GM19397 (cell line): ENCODE results near the gene PRLR.

Experiments
- ATAC-seq: cut with Tn5 transposase; IDR thresholded peaks from one replicate; pipeline ENCODE4 v1.9.1; 2021; ENCODE audit warnings: mild to moderate bottlenecking, moderate library complexity; ENCODE audit not compliant: unreplicated experiment

The PRLR gene

DNA sequence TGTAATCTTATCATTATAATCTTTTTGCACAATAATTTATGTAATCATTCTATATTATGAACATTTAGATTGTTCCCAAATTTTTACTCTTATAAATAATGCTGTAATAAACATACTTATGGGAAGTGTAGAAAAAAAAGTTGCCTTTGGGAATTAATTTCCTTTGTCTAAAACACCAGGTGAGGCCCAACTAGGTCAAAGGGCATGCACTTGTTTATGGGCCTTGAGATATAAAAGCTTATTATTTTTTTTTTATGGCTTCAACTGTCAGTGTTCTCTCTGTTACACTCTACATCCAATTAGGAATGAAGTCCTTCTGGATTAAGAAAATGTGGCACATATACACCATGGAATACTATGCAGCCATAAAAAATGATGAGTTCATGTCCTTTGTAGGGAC lies 6.5 kb upstream of the PRLR start:
- no peak for ATAC-seq

GRCh38 chr5:35233601-35234000 lies 3.3 kb upstream of the PRLR start:
- ATAC-seq, result no peak

DNA sequence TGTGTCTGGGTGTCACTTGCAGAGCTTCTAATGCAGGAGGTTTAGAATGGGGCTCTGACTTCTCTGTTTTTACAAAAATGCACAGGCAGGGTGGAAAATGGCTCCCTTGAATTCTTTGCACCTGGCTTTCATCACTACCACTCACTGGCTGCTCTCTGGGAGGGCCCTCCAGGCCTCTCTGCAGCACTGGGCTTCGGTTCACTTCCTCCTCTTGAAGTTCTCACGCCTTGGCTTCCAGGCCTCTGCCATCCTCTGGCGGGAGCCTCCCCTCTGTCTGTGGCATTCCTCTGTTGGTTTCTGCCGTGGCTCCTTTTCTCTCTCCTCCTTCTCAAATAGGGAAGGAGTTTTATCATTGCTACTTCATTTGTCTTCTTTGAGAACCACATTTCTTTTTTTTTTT lies 2.8 kb upstream of the PRLR start:
- ATAC-seq, result no peak

- ATAC-seq, result no peak
These were observed 1.8 kb upstream of the PRLR start for GRCh38 chr5:35232124-35232523.

GRCh38 chr5:35229076-35230037 lies 930 bp downstream of the PRLR start:
- peak; percentile 65 for ATAC-seq

GRCh38 chr5:35228310-35228709 lies 2.0 kb downstream of the PRLR start:
- ATAC-seq, result no peak

GRCh38 chr5:35227720-35228119 lies 2.6 kb downstream of the PRLR start:
- no peak for ATAC-seq

DNA sequence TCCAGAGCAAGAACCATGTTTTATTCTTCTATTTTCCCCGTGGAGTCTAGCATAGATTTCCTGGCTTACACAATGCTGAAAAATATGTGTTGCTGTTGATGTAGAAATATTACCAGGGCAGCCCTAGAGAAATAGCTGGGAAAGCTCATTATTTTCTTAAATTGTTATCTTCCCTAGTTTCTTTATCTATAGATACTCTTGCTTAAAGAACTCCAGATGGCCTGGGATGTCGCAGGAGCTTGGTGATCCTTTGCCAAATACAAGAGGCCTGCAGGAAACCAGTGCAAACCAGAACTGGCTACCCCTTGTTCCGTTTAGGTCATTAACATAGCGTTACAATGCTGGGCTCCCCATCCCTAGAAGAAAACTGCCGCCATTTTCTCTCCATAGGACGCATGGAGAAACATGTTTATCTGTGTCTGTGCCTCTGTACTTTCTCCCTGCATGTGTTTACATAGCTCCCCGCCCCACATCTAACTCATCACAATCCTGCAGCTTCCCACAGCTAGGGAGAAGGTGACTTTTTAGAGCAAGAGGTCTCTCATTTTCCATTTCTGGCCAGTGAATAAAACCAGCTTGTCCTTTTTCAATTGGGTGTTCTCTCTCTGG lies 6.4 kb downstream of the PRLR start:
- no peak for ATAC-seq

- ATAC-seq, result no peak
These were observed 9.3 kb downstream of the PRLR start for GRCh38 chr5:35220967-35221366.

DNA sequence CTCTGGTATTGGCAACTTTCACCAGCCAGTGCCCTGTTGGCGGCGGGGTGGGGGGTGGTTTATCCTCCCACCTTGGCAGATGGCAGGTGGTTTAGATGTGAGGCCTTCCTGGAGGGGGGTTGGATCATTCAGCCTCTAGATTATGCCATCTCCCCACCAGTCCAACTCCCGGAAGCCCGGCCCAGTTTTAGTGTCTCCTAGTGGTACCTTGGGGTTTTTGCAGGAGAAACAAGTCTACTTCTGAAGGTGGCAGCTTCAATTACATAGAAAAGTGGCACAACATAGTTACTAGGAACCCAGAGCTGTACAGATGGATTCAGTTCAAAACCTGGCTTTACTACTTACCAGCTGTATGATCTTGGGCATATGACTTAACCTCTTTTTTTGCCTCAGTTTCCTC lies 11.3 kb downstream of the PRLR start:
- ATAC-seq, result no peak

GRCh38 chr5:35214051-35214450 lies 16.2 kb downstream of the PRLR start:
- no peak for ATAC-seq

GRCh38 chr5:35213608-35214007 lies 16.7 kb downstream of the PRLR start:
- ATAC-seq, result no peak

DNA sequence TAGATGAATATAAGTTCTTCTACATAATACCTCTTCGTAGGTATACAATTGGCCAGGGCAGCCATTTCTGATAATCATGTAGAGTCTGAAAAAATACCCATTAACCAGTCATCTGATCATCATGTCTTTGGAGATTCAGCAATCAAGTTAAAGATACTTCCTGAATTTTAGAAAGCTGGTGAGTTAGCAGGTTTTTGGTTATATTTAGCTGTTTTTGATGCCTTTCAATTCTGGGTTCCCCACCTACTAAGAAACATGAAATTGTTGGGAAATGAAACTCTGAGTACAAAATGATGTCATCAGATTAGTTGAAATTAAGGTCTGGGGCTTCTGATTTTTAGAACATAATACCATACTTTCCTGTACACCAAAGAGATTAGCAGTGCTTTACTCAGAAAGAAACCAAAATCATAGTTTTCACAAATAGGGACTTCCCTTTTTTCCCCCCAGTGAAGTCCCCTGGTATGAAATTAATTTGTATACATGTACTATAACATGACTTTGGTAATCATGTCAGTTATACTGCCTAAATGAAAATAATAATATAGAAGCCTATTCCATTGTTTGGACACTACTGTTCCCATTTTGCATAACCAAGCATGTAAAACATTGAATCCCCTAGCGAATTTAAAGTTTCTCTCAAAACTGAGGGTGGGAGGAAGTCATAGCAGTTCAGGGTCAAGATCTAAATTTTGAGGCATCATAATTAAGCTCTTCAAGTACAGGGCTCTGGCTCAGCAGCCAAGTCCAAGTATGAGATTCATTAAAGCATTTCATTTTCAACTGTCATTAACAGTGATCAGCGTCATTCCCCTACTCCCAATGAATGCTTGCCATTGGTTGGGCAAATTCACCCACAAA lies 17.9 kb downstream of the PRLR start:
- peak; percentile 60 for ATAC-seq

DNA sequence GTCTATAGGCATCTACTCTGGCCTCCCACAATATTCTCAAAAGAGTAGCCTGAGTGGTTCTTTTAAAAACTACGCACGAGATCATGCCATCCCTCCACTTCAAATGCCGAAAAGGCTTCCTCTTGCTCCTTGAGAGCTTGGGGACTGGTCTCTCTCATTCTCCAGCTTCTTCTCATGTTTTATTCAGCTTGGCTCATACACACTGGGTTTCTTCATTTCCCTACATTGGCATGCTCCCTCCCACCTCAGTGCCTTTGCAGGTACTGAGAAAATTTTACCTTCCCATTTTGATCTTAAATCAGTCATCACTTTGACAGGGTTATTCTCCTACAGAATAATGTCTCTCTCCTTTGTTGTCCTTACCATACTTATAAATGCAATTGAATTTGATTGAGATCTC lies 20.4 kb downstream of the PRLR start:
- ATAC-seq, result no peak

DNA sequence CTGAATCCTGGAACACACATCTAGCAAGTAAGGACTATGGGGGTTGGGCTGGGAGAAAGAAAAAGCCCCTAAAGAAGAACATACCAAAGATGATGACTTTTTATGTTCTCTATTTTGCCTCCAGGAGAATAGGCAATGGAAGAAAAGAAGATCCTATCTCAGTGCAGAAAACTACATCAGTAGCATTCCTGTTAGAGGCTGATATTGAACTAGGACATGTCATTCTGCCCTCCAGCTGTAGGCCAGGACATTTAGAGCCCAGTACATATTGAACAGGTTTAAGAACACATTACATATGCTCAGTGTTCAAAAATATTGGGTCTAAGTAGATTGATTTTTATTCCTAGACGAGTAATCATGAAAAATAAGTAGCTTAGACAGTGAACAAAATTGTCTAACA lies 24.7 kb downstream of the PRLR start:
- ATAC-seq, result no peak

GRCh38 chr5:35205186-35205585 lies 25.1 kb downstream of the PRLR start:
- ATAC-seq, result no peak

DNA sequence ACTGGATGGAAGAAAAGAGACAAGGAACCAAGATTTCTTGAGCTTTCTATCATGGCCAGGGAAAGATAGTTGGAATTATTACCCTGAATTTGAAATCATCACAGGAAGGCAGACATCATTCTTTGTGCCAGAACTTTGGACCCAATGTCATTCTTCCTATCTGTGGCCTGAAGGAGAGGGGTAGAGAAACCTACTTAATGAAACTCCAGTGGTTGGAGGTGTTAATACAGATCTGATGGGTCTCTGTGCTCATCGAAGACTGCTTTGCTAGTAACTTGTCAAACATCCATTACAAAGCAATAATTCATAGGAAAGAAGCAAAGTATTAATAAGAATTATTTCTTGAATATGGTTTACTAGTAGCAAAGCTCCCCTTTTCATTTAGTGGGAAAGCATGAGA lies 26.9 kb downstream of the PRLR start:
- no peak for ATAC-seq

DNA sequence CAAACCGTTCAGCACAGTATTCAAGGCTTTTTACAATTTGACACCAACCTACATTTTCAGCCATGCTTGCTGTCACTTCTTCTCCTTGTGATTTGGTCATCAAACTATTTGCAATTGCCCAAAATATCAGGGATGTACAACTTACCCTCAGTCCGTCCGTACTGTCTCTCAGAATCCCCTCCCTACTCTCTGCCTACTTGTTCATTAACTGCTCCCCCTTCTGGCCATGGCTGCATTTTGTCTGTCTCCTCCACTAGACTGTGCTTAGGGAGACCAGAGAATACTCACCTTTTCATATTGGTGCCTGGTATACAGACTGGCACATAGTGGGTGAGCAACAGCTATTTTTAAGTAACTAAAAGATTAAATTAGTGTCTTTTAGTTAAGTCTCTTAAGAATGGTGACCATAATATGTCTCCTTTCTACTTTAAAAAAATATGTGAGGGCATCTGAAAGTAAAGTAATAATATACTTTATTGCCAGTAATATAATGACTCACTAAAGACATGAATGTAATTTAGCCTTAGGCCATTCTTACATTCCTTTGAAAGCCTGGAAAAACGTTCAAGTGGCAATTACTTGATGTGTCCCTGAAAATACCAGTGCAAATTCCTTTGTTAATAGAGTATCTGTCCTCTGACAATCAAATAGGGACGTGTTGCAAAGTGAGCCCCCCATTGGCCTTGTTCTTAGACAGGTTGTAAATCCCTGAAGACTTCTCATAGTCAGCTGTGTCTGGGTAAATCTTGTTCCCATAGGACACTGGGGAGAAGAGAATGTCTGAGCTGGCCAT lies 27.8 kb downstream of the PRLR start:
- ATAC-seq, result no peak

DNA sequence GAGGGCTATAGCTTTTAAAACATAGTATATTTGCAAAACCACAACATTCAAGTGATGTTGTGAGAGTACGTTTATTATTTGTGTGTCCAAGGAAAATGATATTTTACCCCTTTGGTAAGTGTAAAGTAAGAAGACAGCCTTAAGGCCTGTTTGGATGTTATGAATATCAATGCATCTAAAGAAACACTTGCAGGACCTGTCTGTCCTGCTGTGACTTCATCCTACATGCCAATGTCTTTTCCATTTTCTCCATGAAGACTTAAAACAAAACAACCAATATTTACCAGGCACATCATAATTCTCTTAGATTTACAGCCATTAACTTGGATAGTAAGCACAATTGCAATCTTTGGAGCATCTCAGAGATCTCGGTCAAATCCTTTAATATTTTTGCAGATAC lies 29.0 kb downstream of the PRLR start:
- no peak for ATAC-seq

GRCh38 chr5:35199886-35200285 lies 30.4 kb downstream of the PRLR start:
- ATAC-seq, result no peak

- no peak for ATAC-seq
These were observed 31.6 kb downstream of the PRLR start for GRCh38 chr5:35198686-35199085.
